Measurements from ENCODE around the gene ATP9A. TPM values are rescaled to one million over a fixed set of nuclear protein-coding genes. Genes with fewer than 3 reads are reported as not detected.

Gene ATP9A
- total RNA-seq, 1 experiment from 2014 or later: 12.1 TPM

- Histone ChIP-seq H3K4me1 (ENCODE audit: insufficient read depth, low read length) (no peaks in the 10 kb centered on the region), H3T11ph (ENCODE audit: low read length) (no peak overlapping the region), H3K56ac (ENCODE audit: insufficient read length, low read depth, low read length) (no peak overlapping the region), H4K5ac (ENCODE audit: insufficient read length, low read depth, low read length) (no peak overlapping the region), H2AFZ (ENCODE audit: low read length) (no peak overlapping the region), H3K79me2 (ENCODE audit: insufficient read depth, low read length) (peaks cover 5% of the 10 kb centered on the region; the same call in 1 of the 2 replicates), H3K79me1 (ENCODE audit: insufficient read depth, low read depth, low read length, poor library complexity, severe bottlenecking) (no peaks in the 10 kb centered on the region), H4K91ac (ENCODE audit: insufficient read length, low read depth, low read length) (no peak overlapping the region), H2BK15ac (ENCODE audit: low read depth, low read length) (no peak overlapping the region), H3K9me3 (ENCODE audit: control insufficient read depth, low read depth, low read length) (no peaks in the 10 kb centered on the region), H2BK12ac (ENCODE audit: insufficient read length, low read depth, low read length) (no peak overlapping the region), H3K23ac (ENCODE audit: insufficient read length, low read depth, low read length) (no peak overlapping the region), H2BK120ac (ENCODE audit: low read depth, low read length, poor library complexity, severe bottlenecking) (no peak overlapping the region), H3K4ac (ENCODE audit: low read depth, low read length) (no peak overlapping the region), H3K9ac (ENCODE audit: extremely low read depth, insufficient read length, low read length) (no peak overlapping the region), H2BK5ac (ENCODE audit: insufficient read length, low read length) (no peak overlapping the region), H3K14ac (ENCODE audit: insufficient read depth, low read length) (no peak overlapping the region), H4K20me1 (ENCODE audit: control insufficient read depth, insufficient read depth, insufficient read length) (no peaks in the 10 kb centered on the region), H2AK5ac (ENCODE audit: insufficient read length, low read length) (no peak overlapping the region), H4K8ac (replicated peaks; ENCODE audit: insufficient read length, low read depth, low read length) (no peak overlapping the region), H3K18ac (ENCODE audit: insufficient read length, low read depth, low read length) (no peak overlapping the region), H3K4me2 (ENCODE audit: insufficient read depth, insufficient read length, low read length) (no peak overlapping the region), H3K23me2 (ENCODE audit: insufficient read length, low read depth, low read length, poor library complexity, severe bottlenecking) (peaks cover 7% of the 10 kb centered on the region), H2BK20ac (ENCODE audit: low read depth, low read length, poor library complexity, severe bottlenecking) (no peak overlapping the region), H3K27ac (ENCODE audit: insufficient read length, low read depth, low read length) (no peak overlapping the region), H3K27me3 (ENCODE audit: insufficient read depth, low read length) (no peaks in the 10 kb centered on the region)
- WGBS (ENCODE audit: extremely low coverage, insufficient read length, low lambda C conversion rate): no CpG with 5 or more reads among the region's 7 CpGs
- no peak for DNase-seq
- H3K27me3 Mint-ChIP-seq (ENCODE audit: low read depth): no peaks in the 10 kb centered on the region; the same call in 1 of the 2 replicates
- TF ChIP-seq, protein P1, sequence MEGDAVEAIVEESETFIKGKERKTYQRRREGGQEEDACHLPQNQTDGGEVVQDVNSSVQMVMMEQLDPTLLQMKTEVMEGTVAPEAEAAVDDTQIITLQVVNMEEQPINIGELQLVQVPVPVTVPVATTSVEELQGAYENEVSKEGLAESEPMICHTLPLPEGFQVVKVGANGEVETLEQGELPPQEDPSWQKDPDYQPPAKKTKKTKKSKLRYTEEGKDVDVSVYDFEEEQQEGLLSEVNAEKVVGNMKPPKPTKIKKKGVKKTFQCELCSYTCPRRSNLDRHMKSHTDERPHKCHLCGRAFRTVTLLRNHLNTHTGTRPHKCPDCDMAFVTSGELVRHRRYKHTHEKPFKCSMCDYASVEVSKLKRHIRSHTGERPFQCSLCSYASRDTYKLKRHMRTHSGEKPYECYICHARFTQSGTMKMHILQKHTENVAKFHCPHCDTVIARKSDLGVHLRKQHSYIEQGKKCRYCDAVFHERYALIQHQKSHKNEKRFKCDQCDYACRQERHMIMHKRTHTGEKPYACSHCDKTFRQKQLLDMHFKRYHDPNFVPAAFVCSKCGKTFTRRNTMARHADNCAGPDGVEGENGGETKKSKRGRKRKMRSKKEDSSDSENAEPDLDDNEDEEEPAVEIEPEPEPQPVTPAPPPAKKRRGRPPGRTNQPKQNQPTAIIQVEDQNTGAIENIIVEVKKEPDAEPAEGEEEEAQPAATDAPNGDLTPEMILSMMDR (conservative IDR thresholded peaks at IDR 0.05): no peak
- no peak overlapping the region for H3K27ac Mint-ChIP-seq
- peaks cover 8 to 12% of the 10 kb centered on the region in 2 experiments for H3K4me1 Mint-ChIP-seq
- H3K36me3 Mint-ChIP-seq (ENCODE audit: insufficient read depth in 1 of 3, low read depth in 3 of 3): peaks cover 5 to 8% (median 7%) of the 10 kb centered on the region in 3 experiments
- no peak overlapping the region for H3K4me3 Mint-ChIP-seq
- H3K9me3 Mint-ChIP-seq: peaks cover 0 to 3% of the 10 kb centered on the region in 2 experiments; a peak in 2 of 5 replicates
Measured at GRCh38 chr20:51804754-51805153, 36.6 kb upstream of the ATP9A start.

Data from H9 (cell line).